Fibroblast of lung (primary cell): ENCODE measurements around the gene SYT15. TPM values are rescaled to one million over a fixed set of nuclear protein-coding genes. Genes with fewer than 3 reads are reported as not detected.
"Not testable (repeated sequence)": the region's sequence is repeated elsewhere in the genome, so short reads cannot be mapped to it uniquely, and the experiment has no call there.

ENCODE experiments used
- DNase-seq, 2 donors: peaks; one replicate each; pipeline versions ENCODE4 v3.0.0 to v3.0.0-alpha.2; 2010; ENCODE audit warnings: low read depth in 2 of 2
- H2AFZ ChIP-seq: 2 replicates; pipeline ENCODE4 v1.5.1; 2012; ENCODE audit warnings: low read length, control low read depth, inconsistent platforms
- H3K27ac ChIP-seq: 2 replicates; pipeline ENCODE4 v1.5.1; 2011; ENCODE audit warnings: low read length, control low read depth; ENCODE audit not compliant: insufficient read depth
- H3K27me3 ChIP-seq: 2 replicates; pipeline ENCODE4 v1.5.1; 2011; ENCODE audit warnings: mild to moderate bottlenecking, low read length; ENCODE audit not compliant: control insufficient read depth, insufficient read depth
- H3K36me3 ChIP-seq: 2 replicates; pipeline ENCODE4 v1.5.1; 2011; ENCODE audit warnings: low read length; ENCODE audit not compliant: control insufficient read depth, insufficient read depth
- H3K4me1 ChIP-seq: 2 replicates; pipeline ENCODE4 v1.5.1; 2011; ENCODE audit warnings: low read length; ENCODE audit not compliant: control insufficient read depth, insufficient read depth; ENCODE audit errors: extremely low read depth
- H3K4me2 ChIP-seq: 2 replicates; pipeline ENCODE4 v1.5.1; 2011; ENCODE audit warnings: low read length, control low read depth; ENCODE audit not compliant: insufficient read depth; ENCODE audit errors: extremely low read depth
- H3K4me3 ChIP-seq, 4 experiments: fragments of 200-600 bp in 1 of 4; sonication (generic) in 1 of 4; replicated peaks in 1 of 4; 2 replicates each; pipeline ENCODE4 v1.5.1; 2011 to 2016; ENCODE audit warnings: low read length in 4 of 4, low read depth in 3 of 4, mild to moderate bottlenecking in 3 of 4, control low read depth in 2 of 4, inconsistent platforms in 1 of 4, mixed read lengths in 1 of 4; ENCODE audit not compliant: insufficient read depth in 1 of 4; ENCODE audit errors: control extremely low read depth in 1 of 4
- H3K79me2 ChIP-seq: 2 replicates; pipeline ENCODE4 v1.5.1; 2012; ENCODE audit warnings: mild to moderate bottlenecking, low read length, inconsistent platforms; ENCODE audit not compliant: control insufficient read depth, insufficient read depth
- H3K9ac ChIP-seq: 2 replicates; pipeline ENCODE4 v1.5.1; 2011; ENCODE audit warnings: mild to moderate bottlenecking, low read length, control low read depth; ENCODE audit not compliant: insufficient read depth
- H3K9me3 ChIP-seq: 2 replicates; pipeline ENCODE4 v1.5.1; 2012; ENCODE audit warnings: low read depth, low read length; ENCODE audit not compliant: control insufficient read depth, insufficient read depth
- H4K20me1 ChIP-seq: 2 replicates; pipeline ENCODE4 v1.5.1; 2011; ENCODE audit warnings: low read length; ENCODE audit not compliant: control insufficient read depth, insufficient read depth; ENCODE audit errors: extremely low read depth
- polyA plus RNA-seq, 2 donors: library from polyadenylated mRNA; depleted of rRNA in 1 of 2; stranded (reverse) in 1 of 2; unstranded in 1 of 2; fragments of >200 nt; gene quantifications; 2 replicates each; pipeline ENCODE4 v1.2.1, GENCODE V29; 2011 to 2012; ENCODE audit warnings: missing spikeins in 1 of 2
- total RNA-seq: library from RNA; depleted of rRNA; stranded (reverse); fragments of >200 nt; gene quantifications from 2 replicates; pipeline ENCODE4 v1.2.1, GENCODE V29; 2014

The SYT15 gene
- total and polyA plus RNA-seq, 2 donors (not counting 1 experiment from before 2014, with no cell fraction given) = under 0.01 to 0.31 TPM

GRCh38 chr10:46573314-46573713, 5.6 kb upstream of the SYT15 start:
- not testable (repeated sequence) for H4K20me1 ChIP-seq, H3K9ac ChIP-seq, H3K4me1 ChIP-seq, H3K4me2 ChIP-seq, H3K36me3 ChIP-seq, H2AFZ ChIP-seq, H3K79me2 ChIP-seq, H3K27ac ChIP-seq, H3K27me3 ChIP-seq, H3K9me3 ChIP-seq, H3K4me3 ChIP-seq
- DNase-seq = peak in 1 of 2 donors; percentile 44

GRCh38 chr10:46573884-46574283, 5.0 kb upstream of the SYT15 start:
- H3K27ac ChIP-seq, H3K4me2 ChIP-seq, H3K4me3 ChIP-seq, H3K4me1 ChIP-seq, H3K36me3 ChIP-seq, H4K20me1 ChIP-seq, H3K79me2 ChIP-seq, H3K9me3 ChIP-seq, H3K9ac ChIP-seq, DNase-seq, H2AFZ ChIP-seq, H3K27me3 ChIP-seq: not testable (repeated sequence)

- H3K4me1 ChIP-seq, DNase-seq, H2AFZ ChIP-seq, H3K4me3 ChIP-seq, H3K4me2 ChIP-seq, H4K20me1 ChIP-seq, H3K27me3 ChIP-seq, H3K9ac ChIP-seq, H3K36me3 ChIP-seq, H3K79me2 ChIP-seq, H3K27ac ChIP-seq, H3K9me3 ChIP-seq: not testable (repeated sequence)
These were observed 1.1 kb upstream of the SYT15 start for GRCh38 chr10:46577624-46578473.

- not testable (repeated sequence) for H3K4me3 ChIP-seq, H2AFZ ChIP-seq, H3K27ac ChIP-seq, H3K9me3 ChIP-seq, H3K79me2 ChIP-seq, H3K9ac ChIP-seq, H3K27me3 ChIP-seq, H3K4me1 ChIP-seq, DNase-seq, H3K36me3 ChIP-seq, H4K20me1 ChIP-seq, H3K4me2 ChIP-seq
These were observed 450 bp downstream of the SYT15 start for GRCh38 chr10:46579378-46579777.

- H4K20me1 ChIP-seq, H3K9ac ChIP-seq, H3K4me3 ChIP-seq, DNase-seq, H3K4me2 ChIP-seq, H3K79me2 ChIP-seq, H3K9me3 ChIP-seq, H3K36me3 ChIP-seq, H3K27me3 ChIP-seq, H3K27ac ChIP-seq, H2AFZ ChIP-seq, H3K4me1 ChIP-seq: not testable (repeated sequence)
These were observed 3.1 kb downstream of the SYT15 start for GRCh38 chr10:46581997-46582396.

- H4K20me1 ChIP-seq, H3K27me3 ChIP-seq, H3K4me1 ChIP-seq, H2AFZ ChIP-seq, H3K9ac ChIP-seq, H3K27ac ChIP-seq, H3K9me3 ChIP-seq, H3K4me3 ChIP-seq, DNase-seq, H3K79me2 ChIP-seq, H3K4me2 ChIP-seq, H3K36me3 ChIP-seq: not testable (repeated sequence)
These were observed 3.6 kb downstream of the SYT15 start for GRCh38 chr10:46582568-46582967.

- not testable (repeated sequence) for DNase-seq, H3K27ac ChIP-seq, H3K27me3 ChIP-seq, H3K79me2 ChIP-seq, H3K4me2 ChIP-seq, H3K9ac ChIP-seq, H3K4me1 ChIP-seq, H2AFZ ChIP-seq, H4K20me1 ChIP-seq, H3K36me3 ChIP-seq, H3K4me3 ChIP-seq, H3K9me3 ChIP-seq
These were observed 5.3 kb downstream of the SYT15 start for GRCh38 chr10:46584196-46584595.
